ENCODE results near the gene MLST8. TPM values are rescaled to one million over a fixed set of nuclear protein-coding genes. Genes with fewer than 3 reads are reported as not detected.

The MLST8 gene
- total and polyA plus RNA-seq, 4 donors, result 11.1 to 26.7 (median 20.2) TPM

DNA sequence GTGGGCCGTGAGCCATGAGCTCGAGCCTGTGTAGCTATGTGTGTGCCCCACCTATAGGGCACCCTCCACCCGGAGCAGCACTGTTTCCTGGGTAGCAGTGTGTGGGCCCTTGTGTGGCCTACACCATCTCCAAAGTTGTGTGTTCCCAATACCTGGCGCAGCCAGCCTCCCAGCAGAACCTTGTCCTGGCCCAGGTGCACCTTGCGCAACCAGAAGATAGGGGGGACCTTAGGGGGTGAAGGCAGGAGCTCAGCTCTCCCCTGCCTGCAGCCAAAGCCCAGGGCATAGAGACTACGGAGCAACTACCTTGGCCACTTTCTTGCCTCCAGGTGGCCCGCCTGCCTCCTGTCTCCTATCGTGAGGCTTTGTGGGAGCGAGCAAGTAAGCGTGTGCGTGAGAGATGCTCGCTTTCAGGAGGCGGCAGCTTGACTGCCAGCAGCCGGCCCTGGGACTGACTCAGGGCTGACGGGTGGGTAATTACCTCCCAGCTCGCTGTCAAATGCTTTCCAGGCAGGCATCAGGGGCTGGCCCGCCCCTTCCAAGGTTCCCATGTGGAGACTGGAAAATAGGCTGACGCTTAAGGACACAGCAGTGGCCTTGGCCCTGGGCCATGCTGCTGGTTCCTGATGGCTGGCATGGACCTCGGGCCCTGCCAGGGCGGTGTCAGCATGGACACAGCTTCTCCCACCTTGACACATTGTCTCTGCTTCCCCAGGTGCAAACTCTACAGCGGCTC is 30.7 kb upstream of the MLST8 start:
- Histone ChIP-seq H3K36me3 (ENCODE audit: control insufficient read depth in 4 of 4, insufficient read depth in 3 of 4, low read depth in 1 of 4, low read length in 3 of 4) (peaks cover 12 to 64% (median 33%) of the 10 kb centered on the region in 4 donors), H3K27ac (ENCODE audit: low read depth in 1 of 2, low read length in 2 of 2) (no peak overlapping the region)

GRCh38 chr16:2175454-2175853 is 29.8 kb upstream of the MLST8 start:
- H3K27me3 ChIP-seq (ENCODE audit: control insufficient read depth in 4 of 4, insufficient read depth in 4 of 4, low read length in 3 of 4), result no peaks in the 10 kb centered on the region
- H3K4me1 ChIP-seq (ENCODE audit: control insufficient read depth in 4 of 4, insufficient read depth in 4 of 4, low read length in 3 of 4), result no peaks in the 10 kb centered on the region
- H3K27ac ChIP-seq (ENCODE audit: low read depth in 1 of 2, low read length in 2 of 2), result no peak overlapping the region
- no peaks in the 10 kb centered on the region for H3K9me3 ChIP-seq (ENCODE audit: control insufficient read depth in 4 of 4, low read length in 3 of 4)
- no peak for TF ChIP-seq SP1 (IDR thresholded peaks at IDR 0.05)
- no peak for TF ChIP-seq ATF3 (IDR thresholded peaks at IDR 0.05)
- TF ChIP-seq EGR1 (IDR thresholded peaks at IDR 0.05; ENCODE audit: low read depth in 2 of 2), result no peak
- H3K36me3 ChIP-seq (ENCODE audit: control insufficient read depth in 4 of 4, insufficient read depth in 3 of 4, low read depth in 1 of 4, low read length in 3 of 4), result peaks cover 12 to 61% (median 33%) of the 10 kb centered on the region in 4 donors
- H3K9ac ChIP-seq (ENCODE audit: low read depth in 1 of 2, low read length in 2 of 2), result no peak overlapping the region
- WGBS, result 96% methylated on average over 10 of the region's 10 CpGs
- H3K4me3 ChIP-seq (ENCODE audit: low read depth in 1 of 3, low read length in 3 of 3), result no peak overlapping the region
- no peak for DNase-seq (ENCODE audit: low spot score)

More for the DNA sequence above, 30.7 kb upstream of the MLST8 start:
- H3K4me1 ChIP-seq (ENCODE audit: control insufficient read depth in 4 of 4, insufficient read depth in 4 of 4, low read length in 3 of 4), result no peaks in the 10 kb centered on the region
- H3K9ac ChIP-seq (ENCODE audit: low read depth in 1 of 2, low read length in 2 of 2), result no peak overlapping the region
- TF ChIP-seq HNF4A (conservative IDR thresholded peaks at IDR 0.05), result no peak
- no peaks in the 10 kb centered on the region for H3K9me3 ChIP-seq (ENCODE audit: control insufficient read depth in 4 of 4, low read length in 3 of 4)
- WGBS, result 93% methylated on average over 21 of the region's 21 CpGs
- H3K4me3 ChIP-seq (ENCODE audit: low read depth in 1 of 3, low read length in 3 of 3), result no peak overlapping the region
- no peaks in the 10 kb centered on the region for H3K27me3 ChIP-seq (ENCODE audit: control insufficient read depth in 4 of 4, insufficient read depth in 4 of 4, low read length in 3 of 4)
- no peak for DNase-seq (ENCODE audit: low spot score)

- no peak overlapping the region for H3K27ac ChIP-seq (ENCODE audit: low read depth in 1 of 2, low read length in 2 of 2)
- TF ChIP-seq RAD21 (IDR thresholded peaks at IDR 0.05) (no peak), JUND (IDR thresholded peaks at IDR 0.05) (no peak), YY1 (IDR thresholded peaks at IDR 0.05) (no peak), ZBTB33 (IDR thresholded peaks at IDR 0.05) (no peak), EGR1 (IDR thresholded peaks at IDR 0.05; ENCODE audit: low read depth in 2 of 2) (no peak), FOXA1 (IDR thresholded peaks at IDR 0.05) (no peak)
- TF ChIP-seq, protein P1, sequence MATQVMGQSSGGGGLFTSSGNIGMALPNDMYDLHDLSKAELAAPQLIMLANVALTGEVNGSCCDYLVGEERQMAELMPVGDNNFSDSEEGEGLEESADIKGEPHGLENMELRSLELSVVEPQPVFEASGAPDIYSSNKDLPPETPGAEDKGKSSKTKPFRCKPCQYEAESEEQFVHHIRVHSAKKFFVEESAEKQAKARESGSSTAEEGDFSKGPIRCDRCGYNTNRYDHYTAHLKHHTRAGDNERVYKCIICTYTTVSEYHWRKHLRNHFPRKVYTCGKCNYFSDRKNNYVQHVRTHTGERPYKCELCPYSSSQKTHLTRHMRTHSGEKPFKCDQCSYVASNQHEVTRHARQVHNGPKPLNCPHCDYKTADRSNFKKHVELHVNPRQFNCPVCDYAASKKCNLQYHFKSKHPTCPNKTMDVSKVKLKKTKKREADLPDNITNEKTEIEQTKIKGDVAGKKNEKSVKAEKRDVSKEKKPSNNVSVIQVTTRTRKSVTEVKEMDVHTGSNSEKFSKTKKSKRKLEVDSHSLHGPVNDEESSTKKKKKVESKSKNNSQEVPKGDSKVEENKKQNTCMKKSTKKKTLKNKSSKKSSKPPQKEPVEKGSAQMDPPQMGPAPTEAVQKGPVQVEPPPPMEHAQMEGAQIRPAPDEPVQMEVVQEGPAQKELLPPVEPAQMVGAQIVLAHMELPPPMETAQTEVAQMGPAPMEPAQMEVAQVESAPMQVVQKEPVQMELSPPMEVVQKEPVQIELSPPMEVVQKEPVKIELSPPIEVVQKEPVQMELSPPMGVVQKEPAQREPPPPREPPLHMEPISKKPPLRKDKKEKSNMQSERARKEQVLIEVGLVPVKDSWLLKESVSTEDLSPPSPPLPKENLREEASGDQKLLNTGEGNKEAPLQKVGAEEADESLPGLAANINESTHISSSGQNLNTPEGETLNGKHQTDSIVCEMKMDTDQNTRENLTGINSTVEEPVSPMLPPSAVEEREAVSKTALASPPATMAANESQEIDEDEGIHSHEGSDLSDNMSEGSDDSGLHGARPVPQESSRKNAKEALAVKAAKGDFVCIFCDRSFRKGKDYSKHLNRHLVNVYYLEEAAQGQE (IDR thresholded peaks at IDR 0.05), result no peak
- H3K36me3 ChIP-seq (ENCODE audit: control insufficient read depth in 4 of 4, insufficient read depth in 3 of 4, low read depth in 1 of 4, low read length in 3 of 4), result peaks cover 12 to 60% (median 31%) of the 10 kb centered on the region in 4 donors
- H3K4me1 ChIP-seq (ENCODE audit: control insufficient read depth in 4 of 4, insufficient read depth in 4 of 4, low read length in 3 of 4), result no peaks in the 10 kb centered on the region
- 97% methylated on average over 23 of the region's 23 CpGs for whole genome bisulfite sequencing
- no peak overlapping the region for H3K9ac ChIP-seq (ENCODE audit: low read depth in 1 of 2, low read length in 2 of 2)
- no peak for DNase-seq (ENCODE audit: low spot score)
- no peaks in the 10 kb centered on the region for H3K9me3 ChIP-seq (ENCODE audit: control insufficient read depth in 4 of 4, low read length in 3 of 4)
- no peaks in the 10 kb centered on the region for H3K27me3 ChIP-seq (ENCODE audit: control insufficient read depth in 4 of 4, insufficient read depth in 4 of 4, low read length in 3 of 4)
- H3K4me3 ChIP-seq (ENCODE audit: low read depth in 1 of 3, low read length in 3 of 3), result no peak overlapping the region
Measured at GRCh38 chr16:2176047-2176446, 29.2 kb upstream of the MLST8 start.

Data from liver (tissue), 9 donors.